Measurements from ENCODE around the gene ZNF883. TPM values are rescaled to one million over a fixed set of nuclear protein-coding genes. Genes with fewer than 3 reads are reported as not detected.

Gene ZNF883
- total and polyA plus RNA-seq, 4 donors = 0.03 to 0.23 (median 0.10) TPM

GRCh38 chr9:113057193-113057592 lies 45.2 kb upstream of the ZNF883 start:
- no peak for DNase-seq (ENCODE audit: low spot score)
- Histone ChIP-seq H3K27me3 (ENCODE audit: control insufficient read depth in 4 of 4, insufficient read depth in 4 of 4, low read length in 3 of 4) (peaks cover 0 to 3% (median 0%) of the 10 kb centered on the region in 4 donors), H3K4me3 (ENCODE audit: low read depth in 1 of 3, low read length in 3 of 3) (peak overlapping the region; percentile 69 to 96 (median 89)), H3K4me1 (ENCODE audit: control insufficient read depth in 4 of 4, insufficient read depth in 4 of 4, low read length in 3 of 4) (peaks cover 0 to 5% (median 1%) of the 10 kb centered on the region in 4 donors), H3K27ac (ENCODE audit: low read depth in 1 of 2, low read length in 2 of 2) (no peak overlapping the region), H3K9me3 (ENCODE audit: control insufficient read depth in 4 of 4, low read length in 3 of 4) (peaks cover 29 to 59% (median 42%) of the 10 kb centered on the region in 4 donors), H3K36me3 (ENCODE audit: control insufficient read depth in 4 of 4, insufficient read depth in 3 of 4, low read depth in 1 of 4, low read length in 3 of 4) (peaks cover 0 to 7% (median 0%) of the 10 kb centered on the region in 4 donors), H3K9ac (ENCODE audit: low read depth in 1 of 2, low read length in 2 of 2) (no peak overlapping the region)
- peak in 1 of 2 donors; percentile 50 for TF ChIP-seq HNF4A (conservative IDR thresholded peaks at IDR 0.05)
- no peak for TF ChIP-seq GABPA (IDR thresholded peaks at IDR 0.05 in 1 of 2, conservative IDR thresholded peaks at IDR 0.05 in 1 of 2)
- no peak for TF ChIP-seq MAX (IDR thresholded peaks at IDR 0.05)
- no peak for TF ChIP-seq FOXA1 (IDR thresholded peaks at IDR 0.05)
- WGBS = 24% methylated on average over 5 of the region's 5 CpGs

- WGBS = 6% methylated on average over 62 of the region's 62 CpGs
- DNase-seq (ENCODE audit: low spot score) = peak; percentile 69
- peaks cover 0 to 3% (median 0%) of the 10 kb centered on the region in 4 donors for H3K27me3 ChIP-seq (ENCODE audit: control insufficient read depth in 4 of 4, insufficient read depth in 4 of 4, low read length in 3 of 4)
- H3K4me3 ChIP-seq (ENCODE audit: low read depth in 1 of 3, low read length in 3 of 3) = peak within 1 kb of the TSS; percentile 69 to 96 (median 89)
- H3K27ac ChIP-seq (ENCODE audit: low read depth in 1 of 2, low read length in 2 of 2) = peak within 1 kb of the TSS in 1 of 2 donors; percentile 24
- no peak for TF ChIP-seq ATF3 (IDR thresholded peaks at IDR 0.05)
- no peak for TF ChIP-seq FOXA1 (IDR thresholded peaks at IDR 0.05)
- TF ChIP-seq EGR1 (IDR thresholded peaks at IDR 0.05; ENCODE audit: low read depth in 2 of 2) = no peak
- TF ChIP-seq SP1 (IDR thresholded peaks at IDR 0.05) = peak; percentile 37
- TF ChIP-seq RAD21 (IDR thresholded peaks at IDR 0.05) = no peak
- peak; percentile 21 for TF ChIP-seq REST (IDR thresholded peaks at IDR 0.05)
- TF ChIP-seq NR2F2 (IDR thresholded peaks at IDR 0.05) = no peak
- TF ChIP-seq HNF4G (IDR thresholded peaks at IDR 0.05) = peak; percentile 22
- peak; percentile 100 for TF ChIP-seq YY1 (IDR thresholded peaks at IDR 0.05)
- TF ChIP-seq ZBTB33 (IDR thresholded peaks at IDR 0.05) = peak; percentile 28
- TF ChIP-seq HNF4A (conservative IDR thresholded peaks at IDR 0.05) = no peak
- peak in 1 of 2 donors; percentile 16 for TF ChIP-seq RXRA (IDR thresholded peaks at IDR 0.05)
- TF ChIP-seq FOXA2 (IDR thresholded peaks at IDR 0.05) = no peak
- TF ChIP-seq TAF1 (conservative IDR thresholded peaks at IDR 0.05) = no peak
- TF ChIP-seq GABPA (IDR thresholded peaks at IDR 0.05 in 1 of 2, conservative IDR thresholded peaks at IDR 0.05 in 1 of 2) = peak; percentile 58 to 90
- TF ChIP-seq JUND (IDR thresholded peaks at IDR 0.05) = peak in 1 of 2 donors; percentile 11
- peak; percentile 63 for TF ChIP-seq MAX (IDR thresholded peaks at IDR 0.05)
- TF ChIP-seq CTCF (IDR thresholded peaks at IDR 0.05; ENCODE audit: low read depth, low read length, missing input control) = no peak
- peaks cover 0 to 11% (median 0%) of the 10 kb centered on the region in 4 donors for H3K36me3 ChIP-seq (ENCODE audit: control insufficient read depth in 4 of 4, insufficient read depth in 3 of 4, low read depth in 1 of 4, low read length in 3 of 4)
- peaks cover 0 to 5% (median 1%) of the 10 kb centered on the region in 4 donors for H3K4me1 ChIP-seq (ENCODE audit: control insufficient read depth in 4 of 4, insufficient read depth in 4 of 4, low read length in 3 of 4)
- peak within 1 kb of the TSS in 1 of 2 donors; percentile 50 for H3K9ac ChIP-seq (ENCODE audit: low read depth in 1 of 2, low read length in 2 of 2)
- peaks cover 36 to 66% (median 48%) of the 10 kb centered on the region in 4 donors for H3K9me3 ChIP-seq (ENCODE audit: control insufficient read depth in 4 of 4, low read length in 3 of 4)
Measured at GRCh38 chr9:113056191-113057106, 44.5 kb upstream of the ZNF883 start, which contains the start of gene ZFP37. Gene ZFP37 (minus strand): TSS chr9:113056724. CDS start chr9:113056688, 36 bp downstream.
